Uterus (tissue), 4 donors: ENCODE results near the gene WFS1. TPM values are rescaled to one million over a fixed set of nuclear protein-coding genes. Genes with fewer than 3 reads are reported as not detected.

Experiments used
- DNase-seq, 2 donors: peaks; one replicate each; pipeline ENCODE4 v3.0.0-alpha.2; 2019 to 2020
- H3K27ac ChIP-seq, 2 donors: fragments of 200-600 bp; sonication (generic); 1 replicate in 1 of 2; 2 replicates in 1 of 2; pipeline ENCODE4 v1.5.1; 2016 to 2018
- H3K27me3 ChIP-seq, 2 donors: fragments of 200-600 bp; sonication (generic); one replicate each; pipeline ENCODE4 v1.5.1; 2018 to 2019; ENCODE audit warnings: control low read depth in 1 of 2
- H3K36me3 ChIP-seq, 2 donors: fragments of 200-600 bp; sonication (generic); one replicate each; pipeline ENCODE4 v1.5.1; 2019; ENCODE audit warnings: control low read depth in 1 of 2
- H3K4me1 ChIP-seq, 2 donors: fragments of 200-600 bp; sonication (generic); one replicate each; pipeline ENCODE4 v1.5.1; 2018 to 2019; ENCODE audit warnings: control low read depth in 1 of 2
- H3K4me3 ChIP-seq, 2 donors: fragments of 200-600 bp; sonication (generic); 1 replicate in 1 of 2; 2 replicates in 1 of 2; pipeline ENCODE4 v1.5.1; 2018 to 2019; ENCODE audit warnings: mild to moderate bottlenecking in 1 of 2
- H3K9me3 ChIP-seq, 2 donors: fragments of 200-600 bp; sonication (generic); one replicate each; pipeline ENCODE4 v1.5.1; 2019; ENCODE audit warnings: control low read depth in 1 of 2
- CTCF ChIP-seq, 4 experiments: fragments of 200-600 bp in 2 of 4; fragments of 450-650 bp in 2 of 4; sonication (generic) in 2 of 4; IDR thresholded peaks; one replicate each; pipeline ENCODE4 v1.5.1; 2016 to 2019; ENCODE audit warnings: antibody characterized with exemption in 4 of 4, mild to moderate bottlenecking in 2 of 4, moderate library complexity in 1 of 4
- POLR2A ChIP-seq, 2 donors: fragments of 450-650 bp; IDR thresholded peaks; one replicate each; pipeline ENCODE4 v1.6.1; 2016; ENCODE audit warnings: antibody characterized with exemption in 2 of 2, mild to moderate bottlenecking in 1 of 2, moderate library complexity in 1 of 2
- intact Hi-C: fragments of 100-400 bp; cut with DNase I; formaldehyde crosslinking; loops from one replicate; pipeline ENCODE4 v1.15.1; 2023; ENCODE audit warnings: low total_unique reads
- total RNA-seq, 4 donors: library from RNA; depleted of rRNA in 3 of 4; stranded (reverse); fragments of >200 nt in 3 of 4; gene quantifications; one replicate each; pipeline versions ENCODE4 v1.1.0 to v1.2.4, GENCODE V29; 2014 to 2023
- donor health status: DM: yes; HTN: yes; CAD: no.

Gene WFS1
- total RNA-seq, 4 donors from 2014 or later, result 27.5 to 118 (median 51.9) TPM

GRCh38 chr4:6279582-6280289 lies 10.1 kb downstream of the WFS1 start:
- no peak overlapping the region for H3K4me3 ChIP-seq
- H3K27me3 ChIP-seq, result no peaks in the 10 kb centered on the region
- intact Hi-C loops, result no loop called here
- peaks cover 25 to 59% of the 10 kb centered on the region in 2 donors for H3K4me1 ChIP-seq
- no peak for TF ChIP-seq POLR2A (IDR thresholded peaks at IDR 0.05)
- TF ChIP-seq CTCF (IDR thresholded peaks at IDR 0.05), result no peak
- peak overlapping the region; percentile 93 to 94 for H3K27ac ChIP-seq
- no peaks in the 10 kb centered on the region for H3K36me3 ChIP-seq
- DNase-seq, result no peak
- H3K9me3 ChIP-seq, result no peaks in the 10 kb centered on the region

GRCh38 chr4:6280365-6280996 lies 10.8 kb downstream of the WFS1 start:
- DNase-seq, result no peak

GRCh38 chr4:6281436-6282313 lies 12.0 kb downstream of the WFS1 start:
- no peak for TF ChIP-seq POLR2A (IDR thresholded peaks at IDR 0.05)
- TF ChIP-seq CTCF (IDR thresholded peaks at IDR 0.05), result no peak
- DNase-seq, result peak; percentile 47 to 65
- H3K36me3 ChIP-seq, result no peaks in the 10 kb centered on the region
- no peaks in the 10 kb centered on the region for H3K9me3 ChIP-seq
- intact Hi-C loops, result no loop called here
- H3K27me3 ChIP-seq, result no peaks in the 10 kb centered on the region
- no peak overlapping the region for H3K4me3 ChIP-seq
- H3K4me1 ChIP-seq, result peaks cover 18 to 45% of the 10 kb centered on the region in 2 donors
- H3K27ac ChIP-seq, result peak overlapping the region; percentile 93 to 94

More at GRCh38 chr4:6280365-6280996, 10.8 kb downstream of the WFS1 start:
- no peak for TF ChIP-seq POLR2A (IDR thresholded peaks at IDR 0.05)
- TF ChIP-seq CTCF (IDR thresholded peaks at IDR 0.05), result no peak
- no peaks in the 10 kb centered on the region for H3K27me3 ChIP-seq
- intact Hi-C loops, result no loop called here
- peak overlapping the region; percentile 93 to 94 for H3K27ac ChIP-seq
- no peak overlapping the region for H3K4me3 ChIP-seq
- H3K36me3 ChIP-seq, result no peaks in the 10 kb centered on the region
- peaks cover 23 to 56% of the 10 kb centered on the region in 2 donors for H3K4me1 ChIP-seq
- H3K9me3 ChIP-seq, result no peaks in the 10 kb centered on the region

- Histone ChIP-seq H3K27me3 (no peaks in the 10 kb centered on the region), H3K4me3 (no peak overlapping the region), H3K4me1 (peaks cover 13 to 39% of the 10 kb centered on the region in 2 donors), H3K27ac (peak overlapping the region; percentile 93 to 94), H3K36me3 (no peaks in the 10 kb centered on the region), H3K9me3 (no peaks in the 10 kb centered on the region)
- no peak for DNase-seq
- intact Hi-C loops, result no loop called here
- TF ChIP-seq CTCF (IDR thresholded peaks at IDR 0.05) (no peak), POLR2A (IDR thresholded peaks at IDR 0.05) (no peak)
Measured at GRCh38 chr4:6282314-6282771, 12.7 kb downstream of the WFS1 start.
